NK-92 (cell line): ENCODE data around the gene HPCAL1.

Source experiments
- DNase-seq: peaks from one replicate; lab custom pipeline; 2025; ENCODE audit not compliant: unreplicated experiment; lab: John Stamatoyannopoulos, UW

HPCAL1 gene

DNA sequence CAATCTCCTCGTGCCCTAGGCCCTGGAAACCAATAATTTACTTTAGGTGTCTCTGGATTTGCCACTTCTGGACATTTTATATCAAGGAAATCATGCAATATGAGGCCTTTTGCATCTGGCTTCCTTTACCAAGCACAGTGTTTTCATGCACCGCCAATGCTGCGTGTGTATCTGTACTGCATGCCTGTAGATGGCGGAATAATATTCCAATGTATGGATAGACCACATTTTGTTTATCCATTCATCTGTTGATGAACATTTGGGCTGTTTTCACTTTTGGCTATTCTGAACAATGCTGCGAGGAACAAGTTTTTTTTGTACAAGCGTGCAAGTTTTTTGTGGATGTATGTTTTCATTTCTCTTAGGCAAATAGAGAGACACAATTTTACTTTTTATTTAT lies 18.9 kb downstream of the HPCAL1 start:
- DNase-seq = no peak

DNA sequence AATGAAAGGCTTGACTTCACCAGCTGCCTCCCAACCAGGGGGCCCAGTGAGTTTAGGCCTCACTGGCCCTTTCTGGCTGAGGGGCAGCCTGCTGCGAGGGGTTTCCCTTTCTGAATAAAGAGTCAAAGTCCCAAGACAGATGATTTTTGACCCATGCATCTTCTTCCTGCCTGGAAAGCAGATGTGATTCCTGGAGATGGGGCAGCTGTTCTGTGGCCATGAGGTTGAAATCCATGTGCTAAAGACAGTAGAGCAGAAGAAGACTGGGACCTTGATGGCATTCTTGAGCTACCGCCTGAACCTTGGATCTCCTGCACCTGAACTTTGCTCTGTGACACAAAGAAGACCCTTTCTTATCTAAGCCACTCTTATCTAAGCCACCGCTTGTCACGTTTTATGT lies 19.8 kb downstream of the HPCAL1 start:
- no peak for DNase-seq

DNA sequence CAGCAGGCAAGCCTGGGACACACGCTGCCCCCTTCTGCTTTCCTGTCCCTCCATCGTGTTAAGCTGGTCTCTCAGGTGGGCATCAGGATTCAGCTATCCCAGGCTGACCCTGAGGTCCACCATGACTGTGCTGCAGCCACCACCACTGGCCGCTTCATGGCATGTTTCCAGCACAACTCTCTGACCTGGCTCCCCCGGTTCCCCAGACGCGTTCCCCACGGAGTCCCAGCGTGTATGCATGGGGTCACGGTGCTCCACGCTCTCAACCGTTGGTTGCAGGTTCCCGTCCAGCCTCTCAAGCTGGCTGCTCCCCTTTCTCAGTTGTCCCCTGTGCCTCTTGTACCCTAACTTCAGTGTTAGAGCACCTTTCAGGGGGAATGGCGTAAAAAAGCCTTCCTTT lies 20.3 kb downstream of the HPCAL1 start:
- DNase-seq = no peak

DNA sequence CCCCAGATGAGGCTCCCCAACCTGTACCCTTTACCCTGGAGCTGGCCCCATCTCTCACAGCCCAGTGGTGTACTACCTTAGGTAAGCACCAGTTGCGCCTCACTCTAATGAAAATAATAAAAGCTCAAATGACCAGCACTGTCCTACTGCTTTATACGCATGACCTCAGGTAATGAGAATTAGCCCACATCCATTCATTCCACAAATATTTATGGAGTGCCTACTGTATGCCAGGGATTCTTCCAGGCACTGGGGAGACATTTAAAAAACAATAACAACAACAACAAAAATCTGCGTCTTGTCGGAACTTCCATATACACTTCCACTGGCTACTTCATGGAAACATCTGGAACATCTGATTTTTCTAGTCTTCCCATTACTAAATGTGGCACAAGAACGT lies 20.8 kb downstream of the HPCAL1 start:
- DNase-seq = no peak

DNA sequence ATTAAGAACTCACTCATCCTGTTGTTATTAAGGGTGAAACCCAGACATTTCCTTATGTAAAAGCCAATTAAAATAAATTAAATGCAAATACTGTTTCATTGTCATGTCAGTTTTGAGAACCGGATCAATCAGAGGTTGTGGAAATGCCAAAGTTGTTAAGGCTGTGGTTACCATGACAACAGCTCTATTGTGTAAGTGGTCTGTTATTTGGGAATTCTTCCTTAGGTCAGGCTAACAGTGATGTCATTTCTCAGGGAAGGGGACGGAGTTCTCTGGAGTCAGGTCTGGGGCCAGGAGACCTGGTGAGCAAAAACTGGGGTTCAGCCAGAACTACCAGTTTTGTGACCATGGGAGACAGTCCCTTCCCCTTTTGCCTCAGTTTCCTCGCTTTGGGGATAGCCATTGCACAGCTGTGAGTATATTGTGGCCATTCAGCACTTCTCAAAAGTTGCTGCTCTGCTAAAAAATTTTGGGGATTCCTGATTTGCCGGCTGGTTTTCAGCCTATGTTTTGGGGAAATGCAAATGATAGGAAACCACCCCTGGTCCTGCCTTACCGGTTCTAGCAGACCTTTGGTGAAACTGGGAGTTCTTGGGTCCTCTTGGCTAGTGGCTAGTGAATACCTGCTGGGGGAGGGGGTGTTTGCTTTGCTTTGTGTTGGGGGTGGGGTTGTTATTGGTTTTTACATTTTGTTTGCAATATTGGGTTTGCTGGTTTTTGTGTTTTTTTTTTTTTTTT lies 21.6 kb downstream of the HPCAL1 start:
- no peak for DNase-seq

DNA sequence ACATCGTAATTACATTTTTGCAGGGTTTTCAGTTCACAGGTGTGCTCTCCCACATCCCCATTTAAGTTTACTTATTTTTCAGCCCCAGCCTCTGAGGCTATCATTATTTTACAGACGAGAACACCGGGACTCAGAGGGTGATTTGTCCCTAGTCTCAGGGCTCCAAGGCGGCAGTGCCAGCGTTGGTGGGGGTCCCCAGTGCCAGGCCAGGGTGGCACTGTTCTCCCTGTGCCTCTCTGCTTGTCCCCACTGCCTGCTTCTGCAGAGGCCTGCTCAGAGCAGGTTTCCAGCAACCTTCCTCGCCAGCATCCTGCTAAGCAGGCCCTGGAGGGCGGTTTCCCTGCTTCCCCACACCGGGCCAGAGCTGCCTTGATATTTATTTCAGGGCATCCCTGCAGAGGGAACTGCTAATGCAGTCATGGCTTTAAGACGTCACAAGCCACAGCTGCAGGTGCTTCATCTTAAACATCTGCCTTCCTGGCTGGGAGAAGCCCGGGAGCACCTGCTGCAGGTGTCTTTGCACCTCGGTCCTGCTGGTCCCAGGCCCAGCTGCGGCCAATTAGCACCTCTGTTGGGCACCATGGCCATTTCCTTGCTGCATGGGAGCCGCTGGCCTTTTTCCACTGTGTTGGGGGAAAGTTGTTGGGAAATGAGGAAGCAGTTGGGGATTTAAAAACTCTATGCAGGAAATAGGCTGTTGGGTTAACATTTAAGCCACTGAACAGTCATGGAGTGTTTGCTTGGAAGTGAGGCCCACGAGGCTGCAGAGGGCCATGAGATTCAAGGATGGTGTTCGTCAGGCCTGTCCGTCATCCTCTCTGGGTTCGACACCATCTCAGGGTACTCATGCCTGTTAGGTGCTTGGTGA lies 22.8 kb downstream of the HPCAL1 start:
- no peak for DNase-seq

DNA sequence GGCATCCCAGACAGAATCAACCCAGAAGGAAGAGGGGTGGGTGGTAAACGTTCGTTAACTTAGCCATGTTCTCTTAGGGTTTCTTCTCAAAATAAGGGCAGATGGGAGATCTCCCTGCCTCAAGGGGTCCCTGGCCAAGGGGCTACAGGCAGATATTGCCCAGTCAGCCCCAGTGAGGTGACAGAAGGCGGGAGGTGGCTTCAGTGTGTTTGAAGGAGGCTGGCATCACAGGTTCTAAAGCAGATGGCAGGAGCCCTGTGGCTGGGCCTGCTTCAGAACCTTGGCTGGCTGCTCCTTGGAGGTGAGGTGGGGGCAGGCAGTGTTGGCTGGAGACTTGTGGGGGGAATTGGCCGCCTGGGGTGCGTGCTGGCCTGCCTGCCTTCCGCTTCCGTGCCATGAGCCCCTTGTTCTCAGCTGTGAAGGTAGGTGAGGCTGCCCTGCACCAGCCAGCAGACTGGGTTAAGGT lies 23.5 kb downstream of the HPCAL1 start:
- no peak for DNase-seq

DNA sequence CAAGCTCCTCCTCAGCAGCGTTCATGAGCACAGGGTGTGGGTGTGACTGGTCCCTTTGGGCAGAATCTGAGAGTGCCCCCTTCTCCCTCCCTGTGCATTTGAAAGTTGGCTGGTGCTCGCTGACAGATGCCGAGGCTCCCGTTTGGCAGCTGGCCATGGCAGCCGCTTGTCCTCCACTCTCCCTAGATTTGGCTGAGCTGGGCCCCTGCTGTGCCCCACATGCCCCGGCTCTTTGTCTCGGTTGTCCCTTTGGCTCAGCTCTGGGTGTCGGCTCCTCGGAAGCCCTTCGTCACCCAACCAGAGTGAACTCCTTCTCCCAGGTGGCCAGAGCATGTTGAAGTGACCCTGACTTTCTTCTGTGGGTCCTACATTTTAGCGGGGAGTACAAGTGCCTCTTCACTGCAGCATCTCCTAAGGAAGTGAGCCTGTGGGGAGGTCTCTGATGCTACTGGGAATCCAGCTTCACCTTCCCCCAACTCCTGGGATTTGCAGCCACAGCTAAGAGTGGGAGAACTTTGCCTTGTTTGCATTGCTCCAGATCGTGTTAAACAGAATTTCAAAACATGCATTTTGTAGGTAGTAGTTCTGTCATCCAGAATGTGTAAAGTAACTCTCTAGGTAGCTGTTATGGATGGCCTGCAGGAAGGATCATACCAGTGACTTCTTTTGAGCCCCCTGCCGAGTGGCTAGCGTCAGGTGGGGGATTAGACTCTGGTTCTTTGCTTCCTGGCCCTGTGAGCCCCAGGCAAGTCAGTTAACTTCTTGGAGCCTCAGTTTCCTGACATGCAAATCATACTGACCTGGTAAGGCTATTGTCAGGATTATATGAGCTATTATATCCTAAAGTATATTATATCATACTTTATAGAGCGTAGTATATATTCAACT lies 24.2 kb downstream of the HPCAL1 start:
- no peak for DNase-seq

DNA sequence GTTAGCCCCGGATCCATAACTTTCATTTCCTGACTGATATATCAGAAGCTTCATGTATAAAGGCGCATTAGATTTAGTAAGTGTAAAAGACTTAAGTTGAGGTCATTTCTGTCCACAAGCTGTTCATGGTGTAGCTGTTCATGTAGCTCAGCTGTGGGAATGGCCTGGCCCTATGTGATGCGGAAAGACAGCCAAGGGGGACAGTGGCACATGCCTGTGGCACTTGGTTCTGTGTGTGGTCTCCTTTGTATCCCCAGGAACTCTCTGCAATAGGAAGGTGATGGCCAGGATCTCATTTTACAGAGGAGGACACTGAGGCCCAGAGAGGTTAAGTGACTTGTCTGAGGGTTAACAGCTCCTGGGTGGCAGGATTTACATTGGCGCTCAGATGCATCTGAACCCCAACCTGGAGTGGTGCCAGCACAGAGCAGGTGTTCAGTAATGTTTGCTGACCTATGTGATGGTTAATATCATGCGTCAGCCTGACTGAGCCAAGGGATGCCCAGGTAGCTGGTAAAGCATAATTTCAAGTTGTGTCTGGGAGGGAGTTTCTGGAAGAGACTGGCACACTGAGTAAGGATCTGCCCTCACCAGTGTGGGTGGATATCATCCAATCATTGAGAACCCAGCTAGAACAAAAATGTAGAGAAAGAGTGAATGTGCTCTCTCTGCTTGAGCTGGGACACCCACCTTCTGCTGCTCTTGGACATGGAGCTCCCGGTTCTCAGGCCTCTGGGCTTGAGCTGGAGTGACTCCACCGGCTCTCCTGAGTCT lies 25.4 kb downstream of the HPCAL1 start:
- no peak for DNase-seq

DNA sequence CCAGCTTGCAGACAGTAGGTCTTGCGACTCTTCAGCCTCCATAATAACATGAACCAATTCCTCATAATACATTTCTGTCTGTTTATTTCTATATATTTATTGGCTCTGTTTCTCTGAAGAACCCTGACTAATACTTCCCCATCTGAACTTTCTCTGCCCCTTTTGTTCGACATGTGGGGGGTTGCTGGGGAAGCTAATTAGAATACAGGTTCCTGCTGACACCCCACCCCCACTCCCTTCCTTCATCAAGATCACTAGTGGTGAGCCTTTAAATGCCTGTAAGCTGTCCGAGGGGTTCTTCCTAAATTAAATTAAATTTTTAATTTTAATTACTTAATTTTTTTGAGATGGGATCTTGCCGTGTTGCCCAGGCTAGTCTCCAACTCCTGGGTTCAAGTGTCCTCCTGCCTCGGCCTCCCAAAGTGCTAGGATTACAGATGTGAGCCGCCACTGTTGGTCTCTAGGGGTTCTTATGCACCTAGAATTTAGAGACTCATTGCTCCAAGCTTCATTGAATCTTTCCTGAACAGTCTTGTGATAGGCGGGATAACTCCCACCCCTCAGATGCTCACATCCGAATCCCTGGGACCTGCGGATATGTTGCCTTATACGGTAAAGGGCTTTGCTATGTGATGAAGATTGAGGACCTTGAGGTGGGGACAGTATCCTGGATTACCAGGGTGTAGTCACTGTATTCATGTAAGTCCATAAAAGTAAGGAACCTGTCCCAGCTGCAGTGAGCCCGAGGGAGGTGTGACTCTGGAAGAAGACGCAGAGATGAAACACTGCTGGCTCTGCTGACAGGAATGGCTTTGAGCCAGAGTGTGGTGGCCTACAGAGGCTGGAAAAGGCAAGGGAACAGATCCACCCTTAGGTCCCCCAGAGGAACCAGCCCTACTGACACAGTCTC lies 26.2 kb downstream of the HPCAL1 start:
- no peak for DNase-seq

DNA sequence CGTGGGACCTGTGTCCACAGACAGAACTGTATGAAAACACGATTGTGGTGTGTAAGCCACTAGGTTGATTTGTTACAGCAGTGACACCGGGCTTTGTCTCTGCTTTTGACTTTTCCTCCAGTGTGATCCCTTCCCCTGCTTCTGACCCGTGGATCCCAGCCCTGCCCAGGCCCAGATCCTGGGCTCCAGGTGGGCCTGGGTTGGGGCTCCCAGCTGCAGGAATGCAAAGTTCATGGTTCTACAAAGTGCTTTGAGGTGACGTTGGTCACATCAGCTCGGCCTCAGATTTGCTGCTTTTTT lies 26.8 kb downstream of the HPCAL1 start:
- no peak for DNase-seq

DNA sequence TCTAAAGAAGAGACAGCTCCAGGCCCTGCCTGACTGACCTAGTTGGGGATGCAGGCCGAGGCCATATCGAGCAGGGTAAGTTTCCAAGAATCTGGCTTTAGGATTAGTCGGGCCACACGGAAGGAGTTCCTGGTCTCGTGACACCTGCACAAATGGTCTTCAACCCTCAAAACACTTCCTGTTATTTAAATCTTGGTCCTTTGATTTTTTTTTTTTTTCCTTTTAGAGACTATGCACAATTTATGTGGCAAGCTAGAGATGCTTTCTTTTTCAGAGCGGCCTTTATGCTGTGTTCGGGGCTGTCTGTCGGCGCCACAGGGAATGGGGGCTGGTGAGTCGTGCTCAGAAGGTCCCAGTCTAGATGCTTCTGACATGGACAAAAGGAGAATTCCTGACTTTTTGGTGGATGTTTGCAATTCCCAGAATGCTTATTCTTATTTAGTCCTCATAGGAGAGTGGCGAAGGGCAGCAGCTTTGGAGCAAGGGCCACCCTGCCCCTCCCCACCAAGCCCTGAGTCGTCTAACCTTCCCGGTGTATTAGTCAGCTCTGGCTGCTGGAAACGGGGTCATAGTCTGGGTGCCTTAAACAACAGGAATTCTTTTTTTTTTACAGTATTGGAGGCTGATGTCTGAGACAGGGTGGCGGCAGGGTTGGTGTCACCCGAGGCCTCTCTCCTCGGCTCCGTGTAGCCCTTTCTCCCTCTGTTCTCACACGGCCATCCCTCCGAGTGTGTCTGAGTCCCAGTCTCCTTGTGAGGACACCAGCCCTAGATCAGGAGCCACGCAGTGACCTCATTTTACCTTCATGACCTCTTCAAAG lies 27.4 kb downstream of the HPCAL1 start:
- DNase-seq = no peak

DNA sequence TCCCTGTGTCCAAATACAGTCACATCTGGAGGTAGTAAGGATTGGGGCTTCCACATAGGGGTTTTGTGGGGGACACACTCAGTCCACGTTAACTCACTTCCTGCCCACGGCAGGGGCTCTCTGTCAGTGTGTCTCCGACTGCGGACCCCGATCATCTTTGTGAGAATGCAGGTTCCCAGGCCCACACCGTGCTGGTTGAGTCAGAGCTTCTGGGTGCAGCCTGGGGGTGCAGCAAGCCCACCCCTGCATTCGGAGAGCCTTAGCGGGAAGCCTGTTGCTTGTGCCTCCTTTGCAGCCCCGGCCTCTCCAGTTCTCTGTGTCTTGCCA lies 28.0 kb downstream of the HPCAL1 start:
- DNase-seq = no peak

DNA sequence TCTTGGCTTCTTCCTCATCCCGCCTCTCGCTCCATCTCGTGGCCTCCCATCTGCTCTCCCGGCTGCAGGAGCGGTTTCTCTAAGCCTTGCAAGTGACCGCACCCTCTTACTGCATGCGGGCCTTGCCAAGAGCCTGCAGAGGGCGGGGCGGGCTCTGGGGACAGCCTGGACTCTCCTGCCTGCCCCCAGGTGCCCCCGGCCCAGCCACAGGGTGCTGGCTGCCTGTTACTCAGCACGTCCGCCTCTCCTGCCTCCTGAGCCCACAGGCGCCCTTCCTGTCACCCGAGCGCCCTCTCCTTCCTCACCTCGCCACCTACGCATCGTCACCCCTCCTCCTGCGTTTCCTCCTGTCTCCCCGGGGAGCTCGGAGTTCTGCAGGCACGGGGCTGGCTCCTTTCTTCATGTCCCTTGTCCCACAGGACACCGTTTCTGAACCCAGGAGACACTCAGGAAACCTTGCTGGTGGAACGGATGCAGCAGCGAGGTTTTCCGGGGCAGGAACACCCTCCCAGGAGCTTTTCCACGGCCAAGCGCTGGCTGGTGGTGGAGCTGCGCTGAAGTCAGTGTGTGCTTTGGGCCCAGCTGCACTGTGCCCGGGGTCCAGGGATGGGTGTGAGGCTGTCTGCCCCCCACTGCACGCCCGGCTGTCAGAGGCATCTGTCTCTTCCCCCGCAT lies 28.5 kb downstream of the HPCAL1 start:
- DNase-seq = no peak

DNA sequence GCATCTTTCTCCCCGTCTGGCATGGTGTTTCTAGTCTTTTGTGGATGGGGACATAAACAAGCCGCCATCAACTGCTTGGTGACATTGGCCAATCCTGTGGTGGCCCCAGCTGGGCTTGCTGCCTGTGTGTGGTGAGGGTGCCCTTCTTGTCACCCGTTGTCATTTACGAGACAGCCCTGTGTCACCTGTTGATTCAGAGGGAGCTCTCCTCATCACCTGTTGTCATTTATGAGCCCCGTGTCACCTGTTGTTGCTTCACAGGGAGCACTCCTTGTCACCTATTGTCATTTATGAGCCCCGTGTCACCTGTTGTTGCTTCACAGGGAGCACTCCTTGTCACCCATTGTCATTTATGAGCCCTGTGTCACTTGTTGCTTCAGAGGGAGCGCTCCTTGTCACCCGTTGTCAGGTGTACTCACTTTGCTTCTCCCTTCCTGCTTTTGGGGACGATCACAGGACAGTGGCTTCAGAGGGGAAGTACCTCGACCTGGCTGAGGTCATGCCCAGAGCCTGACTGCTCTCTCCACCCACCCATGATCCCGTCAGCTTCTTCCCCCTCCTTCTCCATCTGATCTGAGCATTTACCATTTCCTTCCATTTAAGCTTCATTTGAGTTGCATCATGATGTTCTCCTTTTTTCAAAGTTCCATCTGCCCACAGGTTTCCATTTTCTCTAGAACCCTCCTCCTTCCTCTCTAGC lies 29.1 kb downstream of the HPCAL1 start:
- DNase-seq = no peak

DNA sequence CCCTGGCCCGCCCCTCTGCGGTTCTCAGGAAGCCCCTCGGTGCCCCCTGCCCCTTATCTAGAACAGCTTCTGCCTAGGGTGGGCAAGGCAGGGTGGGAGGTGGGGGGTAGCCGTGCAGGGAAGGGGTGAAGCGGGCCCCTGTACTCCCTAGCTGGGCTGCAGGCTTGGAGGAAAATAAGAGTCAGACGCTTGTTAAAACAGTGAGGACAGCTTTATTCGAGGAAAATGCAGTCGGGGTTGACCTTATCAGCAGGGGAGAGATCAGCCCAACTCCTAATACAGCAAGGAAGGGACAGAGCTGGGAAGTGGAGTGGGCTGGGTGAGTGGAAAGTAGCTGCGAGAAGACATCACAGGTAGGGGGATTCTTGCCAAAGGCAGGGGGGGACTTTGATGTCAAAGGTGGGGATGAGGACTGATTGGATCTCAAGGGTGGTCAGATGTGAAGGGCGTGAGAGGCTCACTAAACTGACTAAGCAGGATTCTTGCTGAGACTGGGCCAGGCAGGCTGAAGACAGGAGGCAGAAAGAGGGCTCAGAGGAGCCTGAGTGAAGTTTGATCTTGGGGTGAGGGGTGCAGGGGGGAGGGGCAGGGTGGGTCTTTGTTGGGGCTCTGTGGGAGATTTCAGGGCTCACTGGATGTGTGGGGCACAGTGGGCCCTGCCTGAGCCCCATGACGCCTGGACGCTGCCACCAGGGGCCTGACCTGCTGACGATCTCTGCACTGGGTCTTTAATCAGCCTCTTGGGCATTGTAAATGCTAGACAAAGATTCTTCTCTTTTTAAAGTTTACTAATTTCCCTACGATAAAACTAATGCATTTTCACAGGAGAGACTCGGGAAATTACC lies 29.9 kb downstream of the HPCAL1 start:
- no peak for DNase-seq

DNA sequence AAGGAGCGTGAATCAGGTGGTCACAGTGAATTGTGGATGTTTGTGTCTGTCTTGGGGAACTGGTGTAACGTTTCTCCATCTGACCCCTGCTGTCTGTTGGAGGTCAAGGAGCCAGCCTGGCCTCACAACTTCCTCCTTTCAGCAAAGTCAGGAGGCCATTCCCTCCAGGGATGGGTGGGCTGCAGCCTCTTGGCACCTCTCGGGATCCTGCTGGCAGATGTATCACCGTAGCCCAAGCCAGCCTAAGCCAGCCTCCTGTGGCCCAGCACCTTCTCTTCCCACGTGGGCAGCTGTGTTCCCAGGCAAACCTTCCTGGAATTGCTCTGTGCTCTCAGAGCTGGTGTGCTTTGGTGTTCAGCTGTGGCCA lies 30.5 kb downstream of the HPCAL1 start:
- DNase-seq = no peak
